Activated T-helper 2 cell treated with anti-CD3 and anti-CD28 coated beads, Interferon-gamma antibody, Interleukin-2, Interleukin-4, amounts not matched to agents 10 μg/mL and 5 μg/mL and 100 μg/mL, durations not matched to agents 14 hours and 24 hours and 36 hours (primary cell): Measurements from ENCODE around the gene DAAM2. TPM values are rescaled to one million over a fixed set of nuclear protein-coding genes. Genes with fewer than 3 reads are reported as not detected.

Source experiments
- DNase-seq: peaks from one replicate; pipeline ENCODE4 v3.0.0; 2021; ENCODE audit warnings: low spot score
- H3K27ac Mint-ChIP-seq: one replicate; pipeline ENCODE4 v1.8.0; 2021; ENCODE audit warnings: mixed read lengths
- H3K27me3 Mint-ChIP-seq: one replicate; pipeline ENCODE4 v1.8.0; 2021; ENCODE audit warnings: low read depth, mixed read lengths
- H3K36me3 Mint-ChIP-seq: one replicate; pipeline ENCODE4 v1.8.0; 2021; ENCODE audit warnings: low read depth, mixed read lengths
- H3K4me1 Mint-ChIP-seq: one replicate; pipeline ENCODE4 v1.8.0; 2021; ENCODE audit warnings: low read depth, mixed read lengths
- H3K4me3 Mint-ChIP-seq: one replicate; pipeline ENCODE4 v1.8.0; 2021; ENCODE audit warnings: low read depth, mild to moderate bottlenecking, moderate library complexity, mixed read lengths
- H3K9me3 Mint-ChIP-seq: one replicate; pipeline ENCODE4 v1.8.0; 2021; ENCODE audit warnings: mixed read lengths
- intact Hi-C: fragments of 100-400 bp; cut with micrococcal nuclease; formaldehyde crosslinking; loops from one replicate; pipeline ENCODE4 v1.15.1; 2023
- total RNA-seq: library from RNA; stranded (reverse); gene quantifications from 2 replicates; pipeline ENCODE4 v1.2.3, GENCODE V29; 2022

DAAM2 gene
- total RNA-seq, 1 donor from 2014 or later, result not detected

DNA sequence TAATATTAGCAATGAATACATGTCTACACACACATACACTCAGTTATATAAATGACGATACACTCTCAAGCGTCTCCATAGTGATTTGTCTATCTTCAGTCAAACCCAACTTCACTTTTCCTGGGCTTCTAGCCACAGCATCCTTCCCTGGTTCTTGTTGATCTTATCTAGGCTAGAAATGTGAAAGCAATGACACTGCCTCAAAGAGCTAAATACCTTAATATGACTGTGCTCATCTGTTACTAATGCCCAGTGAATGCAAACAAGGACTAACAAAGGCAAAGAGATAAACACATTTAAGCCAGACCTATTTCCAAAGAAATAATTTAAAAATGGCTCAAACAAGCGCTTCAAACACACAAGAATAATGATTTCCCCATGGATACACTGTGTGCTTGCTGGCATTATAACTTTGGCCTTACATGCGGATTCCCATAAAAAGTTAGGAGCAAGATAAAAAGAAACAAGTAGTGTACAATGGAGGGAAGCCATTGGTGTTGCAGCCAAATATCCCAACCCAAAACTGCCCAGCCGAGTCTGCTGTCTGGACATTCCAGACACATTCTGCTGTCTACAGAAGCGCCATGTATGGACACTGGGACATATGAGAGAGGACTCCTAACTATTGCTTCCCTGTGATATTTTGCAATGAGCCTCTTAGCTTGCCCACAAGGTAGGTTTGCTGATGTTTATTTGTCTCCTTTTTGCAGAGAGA lies 19.5 kb upstream of the DAAM2 start:
- no peaks in the 10 kb centered on the region for H3K36me3 Mint-ChIP-seq
- no peak overlapping the region for H3K4me3 Mint-ChIP-seq
- H3K4me1 Mint-ChIP-seq, result no peaks in the 10 kb centered on the region
- no peak for DNase-seq
- no peak overlapping the region for H3K27ac Mint-ChIP-seq
- H3K27me3 Mint-ChIP-seq, result no peaks in the 10 kb centered on the region
- intact Hi-C loops, result no loop called here
- no peaks in the 10 kb centered on the region for H3K9me3 Mint-ChIP-seq

DNA sequence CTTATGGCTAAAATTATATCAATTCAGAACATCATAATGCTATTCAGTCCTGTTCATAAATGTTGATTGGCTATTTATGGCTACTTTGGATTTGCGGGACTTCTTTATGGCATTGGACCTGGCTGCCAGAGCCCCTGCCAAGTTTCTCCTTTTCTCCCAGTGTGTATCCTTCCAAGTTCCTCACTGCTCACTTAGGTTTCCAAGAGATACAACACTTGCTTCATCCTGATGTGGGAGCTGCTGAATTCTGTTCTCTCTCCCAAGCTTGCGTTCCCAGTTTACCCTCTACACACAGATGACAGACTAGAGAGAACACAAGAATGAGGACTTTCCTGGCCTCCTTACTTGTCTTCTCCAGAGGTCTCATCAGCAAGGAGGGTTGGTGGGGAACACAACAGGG lies 18.4 kb upstream of the DAAM2 start:
- intact Hi-C loops, result no loop called here
- Mint-ChIP-seq H3K4me3 (no peak overlapping the region), H3K4me1 (no peaks in the 10 kb centered on the region), H3K36me3 (no peaks in the 10 kb centered on the region), H3K27me3 (no peaks in the 10 kb centered on the region), H3K9me3 (no peaks in the 10 kb centered on the region), H3K27ac (no peak overlapping the region)
- no peak for DNase-seq

DNA sequence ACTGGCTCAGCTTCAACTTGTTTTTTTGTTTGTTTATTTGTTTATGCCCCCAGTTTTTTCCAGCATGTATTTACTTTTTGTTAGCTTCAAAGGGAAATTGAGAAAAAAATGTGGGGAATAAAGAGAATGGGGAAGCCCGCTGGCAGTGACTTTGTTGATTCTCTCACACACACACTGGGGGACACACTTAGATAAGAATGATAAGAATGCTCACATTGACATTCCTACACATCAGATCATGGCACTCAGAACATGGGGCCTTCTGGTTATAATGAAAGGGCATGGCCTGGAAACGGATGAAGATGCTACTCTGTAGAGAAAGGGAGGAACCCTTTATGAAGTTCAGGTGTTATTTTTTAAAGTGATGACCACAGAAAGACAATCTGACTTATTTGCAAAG lies 15.6 kb upstream of the DAAM2 start:
- DNase-seq, result no peak
- H3K36me3 Mint-ChIP-seq, result no peaks in the 10 kb centered on the region
- no peaks in the 10 kb centered on the region for H3K4me1 Mint-ChIP-seq
- H3K27ac Mint-ChIP-seq, result no peak overlapping the region
- H3K27me3 Mint-ChIP-seq, result no peaks in the 10 kb centered on the region
- intact Hi-C loops, result no loop called here
- no peak overlapping the region for H3K4me3 Mint-ChIP-seq
- H3K9me3 Mint-ChIP-seq, result no peaks in the 10 kb centered on the region

DNA sequence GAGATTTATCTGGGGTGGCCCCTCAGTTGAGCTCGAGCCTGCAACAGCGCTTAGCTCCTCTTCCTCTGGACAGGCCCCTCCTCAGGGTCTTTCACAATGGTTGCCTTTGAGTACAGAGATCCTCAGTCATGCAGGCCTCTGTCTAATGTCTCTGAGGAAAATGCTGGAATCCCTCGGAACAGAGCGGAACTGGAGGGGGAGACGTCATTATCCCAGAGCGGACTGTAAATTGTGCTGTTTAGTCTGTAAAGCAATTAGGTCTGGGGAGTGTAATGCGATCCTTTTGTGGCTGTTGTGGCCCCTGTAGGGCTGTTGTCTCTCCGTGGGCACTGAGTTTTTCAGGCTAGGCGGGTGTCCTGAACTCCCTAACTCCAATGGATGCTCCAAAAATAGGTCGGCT lies 15.0 kb upstream of the DAAM2 start:
- Mint-ChIP-seq H3K27me3 (no peaks in the 10 kb centered on the region), H3K4me1 (no peaks in the 10 kb centered on the region), H3K4me3 (no peak overlapping the region), H3K36me3 (no peaks in the 10 kb centered on the region), H3K9me3 (no peaks in the 10 kb centered on the region), H3K27ac (no peak overlapping the region)
- no peak for DNase-seq
- intact Hi-C loops, result no loop called here

DNA sequence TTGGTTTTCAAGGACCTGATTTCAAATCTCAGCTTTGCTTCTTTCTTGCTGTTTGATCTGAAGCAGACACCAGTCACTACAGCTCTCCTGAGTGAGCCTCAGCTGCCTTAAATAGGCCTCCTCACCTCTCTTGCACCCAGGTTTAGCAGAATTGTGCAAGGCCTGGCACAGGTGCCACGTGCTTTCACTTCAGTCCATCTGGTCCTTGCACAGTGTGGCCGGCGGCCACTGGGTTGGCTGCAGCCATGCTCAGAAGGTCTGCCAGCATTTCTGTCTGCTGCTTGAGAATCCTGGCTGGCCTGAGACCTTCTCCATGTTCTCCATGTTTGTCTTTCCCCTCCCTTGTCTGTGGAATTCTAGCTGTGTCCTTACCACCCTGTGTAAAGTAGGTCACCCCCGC lies 14.5 kb upstream of the DAAM2 start:
- no peaks in the 10 kb centered on the region for H3K4me1 Mint-ChIP-seq
- no peak for DNase-seq
- no peaks in the 10 kb centered on the region for H3K36me3 Mint-ChIP-seq
- no peaks in the 10 kb centered on the region for H3K27me3 Mint-ChIP-seq
- intact Hi-C loops, result no loop called here
- H3K9me3 Mint-ChIP-seq, result no peaks in the 10 kb centered on the region
- H3K4me3 Mint-ChIP-seq, result no peak overlapping the region
- H3K27ac Mint-ChIP-seq, result no peak overlapping the region

DNA sequence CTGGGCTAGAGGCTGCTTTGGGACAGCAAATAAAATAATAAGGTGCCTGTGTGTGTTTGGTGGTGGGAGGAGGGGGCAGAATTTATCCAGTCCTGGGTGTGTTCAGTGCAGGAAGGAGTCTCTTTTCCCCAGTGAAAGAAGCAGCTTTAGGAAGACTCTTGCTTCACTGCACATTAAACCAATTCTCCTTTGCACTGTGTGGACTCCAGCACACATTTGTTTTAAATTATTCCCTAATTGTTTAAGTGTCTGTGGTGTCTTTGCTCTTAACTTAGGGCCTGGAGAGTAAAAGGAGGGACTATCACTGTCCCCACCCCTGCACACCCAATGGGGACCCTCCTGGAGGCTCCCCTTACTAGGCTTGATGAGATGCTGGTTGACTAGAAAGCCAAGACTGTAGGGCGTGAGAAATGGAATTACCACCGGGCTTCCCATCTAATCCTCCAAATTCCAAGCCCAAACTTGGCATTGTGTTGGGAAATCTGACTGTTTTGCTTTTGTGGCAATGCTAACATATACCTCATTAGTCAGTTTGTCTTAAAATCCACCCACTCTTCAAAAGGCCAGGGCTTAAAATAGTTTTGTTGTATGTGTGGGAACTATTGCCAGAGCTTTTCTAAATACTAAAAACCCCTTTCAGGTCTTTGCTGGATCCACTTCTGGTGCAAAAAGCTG lies 13.5 kb upstream of the DAAM2 start:
- H3K4me1 Mint-ChIP-seq, result no peaks in the 10 kb centered on the region
- no peak overlapping the region for H3K27ac Mint-ChIP-seq
- H3K9me3 Mint-ChIP-seq, result no peaks in the 10 kb centered on the region
- no peak for DNase-seq
- H3K36me3 Mint-ChIP-seq, result no peaks in the 10 kb centered on the region
- intact Hi-C loops, result no loop called here
- H3K27me3 Mint-ChIP-seq, result peaks cover 3% of the 10 kb centered on the region
- H3K4me3 Mint-ChIP-seq, result no peak overlapping the region

DNA sequence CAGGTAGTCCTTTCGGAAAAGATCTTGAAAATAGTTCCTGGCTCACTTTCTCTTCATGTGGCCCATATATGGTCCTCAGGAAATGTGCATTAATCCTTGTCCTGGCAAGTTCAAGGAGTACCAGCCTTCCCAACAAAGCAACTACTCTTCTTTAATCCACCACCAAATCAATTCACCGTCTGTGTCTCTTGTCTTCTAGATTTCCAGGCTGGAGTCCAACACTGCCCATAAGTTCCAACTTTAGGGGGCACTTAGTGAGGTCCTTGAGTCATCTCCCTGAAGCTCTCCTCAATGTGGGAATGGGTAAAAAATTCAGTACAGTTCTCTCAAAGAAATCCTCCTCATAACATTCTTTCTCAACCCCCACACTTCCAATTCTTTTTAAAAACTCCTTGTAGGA lies 6.9 kb upstream of the DAAM2 start:
- H3K4me1 Mint-ChIP-seq, result no peaks in the 10 kb centered on the region
- H3K27ac Mint-ChIP-seq, result no peak overlapping the region
- H3K36me3 Mint-ChIP-seq, result no peaks in the 10 kb centered on the region
- H3K27me3 Mint-ChIP-seq, result peaks cover 8% of the 10 kb centered on the region
- H3K9me3 Mint-ChIP-seq, result no peaks in the 10 kb centered on the region
- no peak overlapping the region for H3K4me3 Mint-ChIP-seq
- intact Hi-C loops, result no loop called here
- DNase-seq, result no peak

DNA sequence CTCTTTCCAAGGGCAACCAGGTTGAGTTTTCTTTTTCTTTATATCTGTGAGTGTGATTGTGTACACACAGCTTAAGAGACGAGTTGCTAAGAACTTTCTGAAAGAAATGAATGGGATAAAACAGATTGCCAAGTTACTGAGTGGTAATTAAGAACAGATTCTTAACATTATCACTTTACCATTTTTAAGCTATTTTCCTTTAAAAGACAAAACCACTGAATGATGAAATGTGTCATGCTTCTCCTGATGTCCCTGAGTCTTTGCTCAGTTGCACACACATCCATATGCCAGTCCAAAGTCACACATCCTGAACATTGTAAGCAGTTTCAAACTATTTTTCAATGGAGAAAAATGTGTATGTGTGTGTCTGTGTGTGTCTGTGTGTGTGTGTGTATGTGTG lies 5.5 kb upstream of the DAAM2 start:
- no peak for DNase-seq
- intact Hi-C loops, result no loop called here
- Mint-ChIP-seq H3K36me3 (no peaks in the 10 kb centered on the region), H3K27ac (no peak overlapping the region), H3K27me3 (peaks cover 13% of the 10 kb centered on the region), H3K4me3 (no peak overlapping the region), H3K9me3 (no peaks in the 10 kb centered on the region), H3K4me1 (no peaks in the 10 kb centered on the region)

DNA sequence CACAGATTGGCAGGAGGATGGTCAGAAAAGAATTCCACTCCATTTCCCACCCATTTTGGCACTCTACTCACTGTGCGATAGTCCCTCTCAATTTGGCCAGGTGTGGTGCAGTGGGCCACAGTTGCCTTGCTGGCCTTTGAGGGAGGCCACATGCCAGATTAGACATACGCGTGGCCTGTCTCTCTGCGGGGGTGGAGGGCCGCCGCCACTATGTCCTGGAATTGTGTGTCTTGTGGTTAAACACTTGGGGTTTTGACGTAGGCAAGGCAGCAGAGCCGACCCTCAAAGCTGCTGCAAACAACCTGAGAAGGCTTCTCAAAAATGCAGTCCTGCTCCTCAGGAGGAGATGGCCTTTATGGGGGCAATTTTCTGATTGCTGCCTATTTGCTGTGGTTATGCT lies 4.9 kb upstream of the DAAM2 start:
- no peak overlapping the region for H3K27ac Mint-ChIP-seq
- no peak overlapping the region for H3K4me3 Mint-ChIP-seq
- intact Hi-C loops, result no loop called here
- H3K27me3 Mint-ChIP-seq, result peaks cover 18% of the 10 kb centered on the region
- no peaks in the 10 kb centered on the region for H3K4me1 Mint-ChIP-seq
- no peaks in the 10 kb centered on the region for H3K36me3 Mint-ChIP-seq
- DNase-seq, result no peak
- H3K9me3 Mint-ChIP-seq, result no peaks in the 10 kb centered on the region

DNA sequence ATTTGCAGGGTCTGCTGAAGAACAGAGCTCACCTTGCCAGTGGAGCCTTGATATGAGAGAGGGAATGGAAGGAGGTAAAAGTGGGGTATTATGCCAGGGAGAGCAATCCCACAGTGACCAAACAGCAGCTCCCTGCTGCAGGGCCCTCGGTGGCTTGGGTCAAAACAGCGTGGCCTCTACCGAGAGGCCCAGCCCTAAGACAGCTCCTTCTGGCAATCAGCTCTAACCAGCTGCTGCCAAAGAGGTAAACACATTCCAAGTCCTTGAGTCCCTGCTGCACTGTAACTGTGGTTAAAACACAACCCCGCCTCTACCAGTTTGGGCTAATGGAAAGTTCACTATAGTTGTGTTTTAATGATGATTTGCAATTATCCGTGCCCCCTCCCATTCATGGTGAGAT lies 1.4 kb upstream of the DAAM2 start:
- intact Hi-C loops, result no loop called here
- Mint-ChIP-seq H3K27ac (no peak overlapping the region), H3K36me3 (no peaks in the 10 kb centered on the region), H3K4me3 (no peak overlapping the region), H3K4me1 (no peaks in the 10 kb centered on the region), H3K27me3 (peaks cover 38% of the 10 kb centered on the region), H3K9me3 (no peaks in the 10 kb centered on the region)
- DNase-seq, result no peak

DNA sequence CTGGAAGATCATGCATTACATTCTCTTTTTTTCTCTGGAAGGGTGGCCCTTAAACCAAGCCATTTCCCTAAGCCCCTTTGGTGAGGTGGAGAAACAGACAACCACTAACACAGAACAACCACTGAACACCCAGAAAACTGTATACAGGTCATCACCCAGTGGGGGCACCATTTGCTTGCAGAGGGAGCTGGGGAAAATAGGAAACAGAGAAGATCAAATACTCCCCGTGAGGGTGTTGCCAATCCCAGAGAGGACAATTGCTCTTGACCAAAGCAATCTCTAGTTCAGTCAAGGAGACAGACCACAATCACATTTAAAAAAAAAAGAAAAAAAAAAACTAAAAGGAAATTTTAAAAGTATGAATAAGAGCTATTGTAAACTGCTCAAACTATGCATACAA lies 865 bp upstream of the DAAM2 start:
- intact Hi-C loops, result no loop called here
- Mint-ChIP-seq H3K27me3 (peaks cover 38% of the 10 kb centered on the region), H3K4me1 (no peaks in the 10 kb centered on the region), H3K27ac (no peak overlapping the region), H3K36me3 (no peaks in the 10 kb centered on the region), H3K4me3 (no peak overlapping the region), H3K9me3 (no peaks in the 10 kb centered on the region)
- no peak for DNase-seq

DNA sequence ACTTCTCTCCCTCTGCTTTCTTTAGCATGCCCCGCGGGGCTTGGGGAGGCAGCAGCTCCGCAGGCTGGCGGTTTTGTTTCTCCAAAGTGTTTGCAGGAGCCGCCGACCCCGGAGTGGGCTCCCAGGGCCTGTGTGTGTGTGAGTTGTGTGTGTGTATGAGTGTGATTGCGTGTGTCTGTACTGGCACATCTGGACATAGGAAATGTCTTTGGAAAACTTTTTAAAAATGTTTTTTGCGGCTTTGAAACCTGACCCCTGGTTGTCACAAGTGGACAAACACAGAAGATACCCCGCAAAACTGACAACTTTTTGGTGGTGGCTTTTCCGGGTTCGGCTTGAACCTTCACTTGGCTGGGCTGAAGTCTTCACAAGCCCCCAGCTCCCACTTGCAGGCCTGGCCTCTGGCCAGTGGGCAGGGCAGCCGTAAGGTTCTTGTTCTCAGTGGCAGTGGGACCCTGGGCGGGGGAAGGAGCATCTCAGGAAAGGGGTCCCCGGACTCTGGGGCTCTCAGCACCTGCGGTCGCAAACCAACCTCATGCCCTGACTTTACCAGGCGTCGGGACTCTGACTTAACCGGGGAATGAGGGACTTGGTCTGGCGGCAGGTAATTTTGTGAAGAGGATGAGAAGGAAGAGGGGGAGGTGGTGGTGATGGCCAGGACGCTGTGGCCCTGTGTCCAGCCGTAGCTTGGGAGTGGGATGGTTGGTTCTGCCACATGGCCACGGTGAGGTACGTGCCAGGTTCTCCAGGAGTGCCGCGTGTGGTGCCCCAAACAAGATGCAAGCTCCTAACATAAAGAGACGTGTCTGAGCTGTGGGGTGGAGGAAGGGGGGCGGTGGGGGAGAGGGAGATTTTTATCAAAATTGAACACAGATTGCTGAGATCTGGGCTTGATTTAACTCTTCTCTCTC lies 619 bp downstream of the DAAM2 start:
- Mint-ChIP-seq H3K27ac (no peak overlapping the region), H3K36me3 (no peaks in the 10 kb centered on the region), H3K4me3 (no peak overlapping the region), H3K9me3 (no peaks in the 10 kb centered on the region), H3K27me3 (peaks cover 38% of the 10 kb centered on the region), H3K4me1 (no peaks in the 10 kb centered on the region)
- no peak for DNase-seq
- intact Hi-C loops, result no loop called here

DNA sequence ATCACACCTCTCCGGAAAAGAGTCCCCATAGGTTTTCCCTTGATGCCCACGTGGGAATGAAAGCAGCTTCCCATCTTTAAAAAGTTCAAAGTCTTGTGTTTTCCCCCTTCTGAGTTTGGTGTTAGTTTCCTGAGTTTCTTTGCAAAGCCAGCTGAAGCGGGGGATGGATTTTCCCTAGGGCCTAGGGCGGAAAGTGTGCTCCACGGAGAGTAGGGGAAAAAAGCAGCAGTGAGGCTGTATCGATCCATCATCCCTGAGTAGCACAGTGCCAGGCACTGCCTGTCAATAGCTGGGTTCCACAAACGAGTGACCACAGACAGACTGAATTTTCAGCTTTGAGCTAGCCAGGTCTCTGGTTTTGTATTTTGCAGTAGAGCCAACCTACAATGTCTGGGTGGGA lies 1.3 kb downstream of the DAAM2 start:
- Mint-ChIP-seq H3K9me3 (no peaks in the 10 kb centered on the region), H3K36me3 (no peaks in the 10 kb centered on the region), H3K27me3 (peaks cover 38% of the 10 kb centered on the region), H3K4me3 (no peak overlapping the region), H3K4me1 (no peaks in the 10 kb centered on the region), H3K27ac (no peak overlapping the region)
- intact Hi-C loops, result no loop called here
- no peak for DNase-seq
